Progenitor cell of endocrine pancreas (in vitro differentiated cells): ENCODE data around the gene NLGN1. TPM values are rescaled to one million over a fixed set of nuclear protein-coding genes. Genes with fewer than 3 reads are reported as not detected.
"Not testable (repeated sequence)": the region's sequence is repeated elsewhere in the genome, so short reads cannot be mapped to it uniquely, and the experiment has no call there.

Experiments
- DNase-seq: peaks from one replicate; pipeline ENCODE4 v3.0.0; 2021; ENCODE audit warnings: low spot score; ENCODE audit not compliant: unreplicated experiment
- H3K27ac Mint-ChIP-seq: 2 replicates; pipeline ENCODE4 v1.8.0; 2021; ENCODE audit warnings: mild to moderate bottlenecking, moderate library complexity, mixed read lengths
- H3K27me3 Mint-ChIP-seq: 2 replicates; pipeline ENCODE4 v1.8.0; 2021; ENCODE audit warnings: mixed read lengths
- H3K36me3 Mint-ChIP-seq: 2 replicates; pipeline ENCODE4 v1.8.0; 2022; ENCODE audit warnings: mixed read lengths; ENCODE audit not compliant: insufficient read depth
- H3K4me1 Mint-ChIP-seq: 2 replicates; pipeline ENCODE4 v1.8.0; 2021; ENCODE audit warnings: low read depth, mixed read lengths
- H3K4me3 Mint-ChIP-seq: 2 replicates; pipeline ENCODE4 v1.8.0; 2021; ENCODE audit warnings: low read depth, mild to moderate bottlenecking, moderate library complexity, mixed read lengths
- H3K9me3 Mint-ChIP-seq: 2 replicates; pipeline ENCODE4 v1.8.0; 2021; ENCODE audit warnings: low read depth, mixed read lengths
- CTCF ChIP-seq: fragments of 200-600 bp; sonication (generic); IDR thresholded peaks from one replicate; pipeline ENCODE4 v1.5.0; 2021; ENCODE audit warnings: antibody characterized with exemption, mild to moderate bottlenecking; ENCODE audit not compliant: unreplicated experiment
- long read RNA-seq: library from polyadenylated mRNA; unstranded; transcript quantifications from one replicate; pipeline ENCODE4 v2.0.0, GENCODE V29; 2020
- total RNA-seq: library from RNA; stranded (reverse); gene quantifications from 2 replicates; pipeline ENCODE4 v1.2.1, GENCODE V29; 2021

NLGN1 gene
- 5.7 and 6.5 TPM in 2 replicates for total RNA-seq
- long read RNA-seq, partial matches to known transcripts: 0 of 2 reads
- long read RNA-seq, other reads (novel, unspliced or antisense): 2 of 2 reads

DNA sequence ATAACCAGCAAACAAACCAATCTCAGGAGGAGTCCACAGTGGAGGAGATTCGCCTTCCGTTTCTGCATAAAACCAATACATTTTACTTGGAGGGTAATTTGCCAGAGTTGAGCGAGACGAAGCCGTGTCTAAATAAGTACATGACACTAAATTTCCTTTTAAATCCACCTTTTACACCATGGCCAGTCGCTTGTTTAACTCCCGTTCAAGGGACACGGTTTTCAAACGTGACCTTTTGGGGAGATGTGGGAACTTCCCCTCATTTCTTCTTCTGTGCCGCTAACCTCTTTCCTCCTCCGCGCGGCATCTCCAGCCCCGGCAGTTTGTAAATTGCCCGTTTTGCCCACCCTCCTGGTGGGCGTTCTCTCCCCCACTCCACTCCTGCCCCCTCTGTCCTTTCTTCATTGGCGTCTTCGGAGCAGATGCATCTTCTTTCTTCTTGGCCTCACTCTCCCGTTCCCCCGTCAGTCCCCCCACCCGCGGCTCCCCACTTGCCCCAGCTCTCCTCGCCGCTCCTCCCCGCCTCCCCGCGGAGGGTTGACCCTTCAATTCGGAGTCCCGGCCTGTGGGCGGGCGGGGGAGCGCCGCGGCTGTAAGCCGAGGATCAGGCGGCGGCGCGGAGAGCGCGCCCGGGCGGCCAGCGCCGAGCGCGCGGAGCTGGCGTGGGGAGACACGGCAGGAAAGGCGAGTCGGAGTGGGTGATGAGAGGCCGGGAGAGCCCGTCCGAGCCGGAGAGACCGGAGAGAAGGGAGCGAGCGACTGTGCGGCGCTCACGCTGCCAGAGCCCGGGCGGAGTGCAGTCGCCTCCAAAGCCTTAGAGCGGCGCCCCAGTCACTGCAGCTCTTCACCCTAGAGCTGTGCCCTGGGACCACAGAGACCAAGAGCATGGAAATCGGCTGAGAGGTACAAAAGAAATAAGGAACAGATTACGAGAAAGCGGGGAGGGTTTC, at the start of gene NLGN1:
Gene NLGN1 (plus strand): TSS at position 584 of the 950 bp plus-strand sequence.
- peaks cover 52% of the 10 kb centered on the region for H3K27me3 Mint-ChIP-seq
- peak; percentile 38 for DNase-seq
- peak within 1 kb of the TSS; percentile 77 for H3K4me3 Mint-ChIP-seq
- peaks cover 33% of the 10 kb centered on the region for H3K4me1 Mint-ChIP-seq
- H3K36me3 Mint-ChIP-seq: no peaks in the 10 kb centered on the region
- no peak for TF ChIP-seq CTCF
- no peaks in the 10 kb centered on the region for H3K9me3 Mint-ChIP-seq
- H3K27ac Mint-ChIP-seq: peak within 1 kb of the TSS; percentile 90

DNA sequence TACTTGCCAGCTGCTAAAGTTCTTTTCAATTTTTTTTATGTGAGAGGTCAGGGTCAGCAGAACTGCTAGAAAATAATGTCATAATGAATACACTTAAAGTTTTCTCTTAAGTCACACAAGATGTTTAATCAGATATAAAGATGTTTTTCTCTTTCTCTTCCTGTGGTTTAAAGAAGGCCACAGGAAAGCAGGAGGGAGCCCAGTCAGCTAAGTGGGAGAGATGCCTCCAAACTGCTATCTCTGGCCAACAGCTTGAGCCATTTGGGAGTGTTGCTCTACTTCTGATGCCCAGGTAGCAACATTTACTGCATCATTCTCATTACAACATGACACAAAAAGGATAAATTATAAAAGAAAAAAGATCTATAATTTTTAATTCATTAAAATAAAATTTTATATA, 45.7 kb upstream of the NLGN1 start:
- no peak overlapping the region for H3K27ac Mint-ChIP-seq
- TF ChIP-seq CTCF: no peak
- no peaks in the 10 kb centered on the region for H3K27me3 Mint-ChIP-seq
- DNase-seq: no peak
- no peaks in the 10 kb centered on the region for H3K36me3 Mint-ChIP-seq
- H3K9me3 Mint-ChIP-seq: peaks cover 5% of the 10 kb centered on the region
- no peak overlapping the region for H3K4me3 Mint-ChIP-seq
- no peaks in the 10 kb centered on the region for H3K4me1 Mint-ChIP-seq

GRCh38 chr3:173353137-173353536, 44.4 kb upstream of the NLGN1 start:
- not testable (repeated sequence) for H3K4me1 Mint-ChIP-seq, H3K4me3 Mint-ChIP-seq, H3K36me3 Mint-ChIP-seq, H3K27ac Mint-ChIP-seq, DNase-seq, H3K9me3 Mint-ChIP-seq, H3K27me3 Mint-ChIP-seq

DNA sequence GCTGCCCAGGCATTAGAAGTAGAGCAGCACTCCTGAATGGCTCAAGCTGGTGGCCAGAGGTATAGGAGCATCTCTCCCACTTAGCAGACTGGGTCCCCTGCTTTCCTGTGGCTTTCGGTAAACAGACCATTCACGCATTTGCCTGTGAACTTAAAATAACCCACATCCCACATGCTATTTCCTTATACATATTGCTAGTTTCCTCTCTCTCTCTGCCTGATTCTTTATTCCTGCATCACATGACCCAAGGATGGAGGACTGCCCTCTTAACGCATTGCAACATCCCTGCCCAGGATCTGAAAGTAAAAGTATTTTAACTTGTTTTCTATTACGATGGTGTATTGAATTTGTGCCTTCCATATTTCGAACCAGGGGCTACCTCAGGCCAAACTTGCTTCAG, 43.4 kb upstream of the NLGN1 start:
- H3K27ac Mint-ChIP-seq: peak overlapping the region; percentile 17
- no peak for DNase-seq
- no peaks in the 10 kb centered on the region for H3K27me3 Mint-ChIP-seq
- no peaks in the 10 kb centered on the region for H3K4me1 Mint-ChIP-seq
- H3K36me3 Mint-ChIP-seq: no peaks in the 10 kb centered on the region
- H3K9me3 Mint-ChIP-seq: peaks cover 5% of the 10 kb centered on the region
- H3K4me3 Mint-ChIP-seq: no peak overlapping the region
- no peak for TF ChIP-seq CTCF

GRCh38 chr3:173371848-173372487, 25.6 kb upstream of the NLGN1 start:
- DNase-seq: no peak
- TF ChIP-seq CTCF: peak; percentile 64
- Mint-ChIP-seq H3K4me3 (no peak overlapping the region), H3K4me1 (no peaks in the 10 kb centered on the region), H3K36me3 (no peaks in the 10 kb centered on the region), H3K27me3 (no peaks in the 10 kb centered on the region), H3K9me3 (no peaks in the 10 kb centered on the region), H3K27ac (no peak overlapping the region)
